Heart left ventricle (tissue), 16 donors: Measurements from ENCODE around the gene PPFIA2. TPM values are rescaled to one million over a fixed set of nuclear protein-coding genes. Genes with fewer than 3 reads are reported as not detected.

Experiments used
- ATAC-seq, 4 donors: fragments of 200-7000 bp; cut with Tn5 transposase; one replicate each; pipeline ENCODE4 v1.9.1; 2020 to 2022; ENCODE audit warnings: moderate library complexity in 4 of 4, mild to moderate bottlenecking in 3 of 4, moderate number of reproducible peaks in 1 of 4
- DNase-seq, 5 donors: peaks; one replicate each; pipeline ENCODE4 v3.0.0-alpha.2; 2020
- H3K27ac ChIP-seq, 12 donors: fragments of 200-600 bp; sonication (generic) in 4 of 12; one replicate each; pipeline versions ENCODE4 v1.5.0 to v1.8.0; 2016 to 2022; ENCODE audit warnings: mild to moderate bottlenecking in 2 of 12
- H3K27me3 ChIP-seq, 9 donors: fragments of 200-600 bp; sonication (generic) in 2 of 9; one replicate each; pipeline versions ENCODE4 v1.5.1 to v1.8.0; 2016 to 2022; ENCODE audit warnings: mild to moderate bottlenecking in 3 of 9
- H3K36me3 ChIP-seq, 9 donors: fragments of 200-600 bp; sonication (generic) in 2 of 9; one replicate each; pipeline versions ENCODE4 v1.5.0 to v1.8.0; 2018 to 2022; ENCODE audit warnings: mild to moderate bottlenecking in 2 of 9
- H3K4me1 ChIP-seq, 12 donors: fragments of 200-600 bp; sonication (generic) in 4 of 12; one replicate each; pipeline versions ENCODE4 v1.5.0 to v1.8.0; 2016 to 2022; ENCODE audit warnings: mild to moderate bottlenecking in 3 of 12
- H3K4me3 ChIP-seq, 12 donors: fragments of 200-600 bp; sonication (generic) in 4 of 12; one replicate each; pipeline versions ENCODE4 v1.5.0 to v1.8.0; 2017 to 2022; ENCODE audit warnings: mild to moderate bottlenecking in 9 of 12, moderate library complexity in 4 of 12
- H3K9me3 ChIP-seq, 12 donors: fragments of 200-600 bp; sonication (generic) in 4 of 12; one replicate each; pipeline versions ENCODE4 v1.5.0 to v1.8.0; 2016 to 2022; ENCODE audit warnings: mild to moderate bottlenecking in 1 of 12
- POLR2A ChIP-seq, 2 donors: fragments of 450-650 bp; IDR thresholded peaks; one replicate each; pipeline ENCODE4 v1.6.1; 2017; ENCODE audit warnings: antibody characterized with exemption in 2 of 2, mild to moderate bottlenecking in 2 of 2, moderate library complexity in 2 of 2
- WGBS, 4 donors: extraction: QIAGEN DNeasy Blood & Tissue Kit in 2 of 4; methylation state at CpG; one replicate each; pipeline versions ENCODE4 v1.1.5 to v1.1.7; 2013 to 2018; 5-methylcytosine and 5-hydroxymethylcytosine counted together
- intact Hi-C, 10 donors: fragments of 100-400 bp; cut with DNase I; formaldehyde crosslinking; loops; one replicate each; pipeline versions ENCODE4 v1.11.1 to v1.14.2; 2022
- polyA plus RNA-seq, 2 donors: library from polyadenylated mRNA; stranded (reverse); fragments of 200-250 nt; gene quantifications; one replicate each; pipeline ENCODE4 v1.2.3, GENCODE V29; 2013
- total RNA-seq, 9 donors: library from RNA; depleted of rRNA in 2 of 9; stranded (reverse); fragments of >200 nt in 2 of 9; fragmentation: NEBNext Ultra II Directional in 3 of 9; extraction: Animal tissue kit (Norgen Biotek cat#: 25700) in 3 of 9; gene quantifications; one replicate each; pipeline versions ENCODE4 v1.1.0 to v1.2.4, GENCODE V29; 2016 to 2023
- TF ChIP-seq, protein P1 (sequence below), 12 donors: fragments of 200-600 bp; sonication (generic) in 4 of 12; IDR thresholded peaks; one replicate each; pipeline versions ENCODE4 v1.5.0 to v1.8.0; 2018 to 2022; ENCODE audit warnings: antibody characterized with exemption in 12 of 12, mild to moderate bottlenecking in 5 of 12
- donor health status: ischemic (EF 13 %, LVEDD 7.1; RV severe dilation, severe dysfunction).
- donor health status: healthy with polysubstance abuse.
- donor health status: DM: no; HTN: yes; CAD: no.
- donor health status: DM: no; HTN: no; CAD: no.
- donor health status: ischemic (EF 25% LVEDD 6.9; RV normal size, moderate dysfunction).
- donor health status: ischemic (EF 25% LVEDD 5.7; RV mildly dilated, moderate dysfunction).
- donor health status: healthy.
- donor health status: DM: yes; HTN: yes; CAD: no.
- donor health status: ischemic (EF 35%, LVEDD 5.7; RV mildly dilated, moderate dysfunction).
- donor health status: nonischemic (EF 11% LVEDD 7.7; RV severe dilation, severe dysfunction).
- donor health status: DM: yes; HTN: yes; CAD: no.
- donor health status: PGD.
- donor health status: ischemic (EF 29% LVEDD 5.4; RV normal size, mild dysfunction).
- donor health status: nonischemic (EF 23%, LVEDD 6.1; RV moderate dilation, normal function).

The PPFIA2 gene
- total and polyA plus RNA-seq, 11 donors = 0.08 to 1.3 (median 0.49) TPM; not detected in 3

DNA sequence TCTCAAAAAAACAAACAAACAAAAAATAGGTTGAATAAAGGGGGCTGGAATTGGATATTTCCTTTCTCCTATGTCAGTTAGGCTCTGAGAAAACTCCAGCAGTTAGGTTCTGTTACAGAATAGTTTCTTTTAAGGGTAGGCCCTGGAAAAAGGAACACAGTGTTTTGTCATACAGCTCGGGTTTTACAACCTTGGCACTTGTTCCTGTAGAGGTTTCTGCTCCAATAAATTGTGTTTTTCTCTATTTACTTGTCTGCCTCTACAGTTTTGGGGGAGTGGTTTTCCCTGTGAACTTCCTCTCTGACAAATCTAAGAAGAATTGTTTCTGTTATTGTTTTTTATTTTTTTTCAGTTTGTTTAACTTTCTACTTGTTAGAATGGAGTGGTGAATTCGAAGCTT is 513.7 kb downstream of the PPFIA2 start:
- H3K9me3 ChIP-seq = peaks cover 0 to 8% (median 0%) of the 10 kb centered on the region in 12 donors
- H3K27me3 ChIP-seq = no peaks in the 10 kb centered on the region
- WGBS, 4 donors = 45 to 58% (median 51%) methylated on average over 2 of the region's 2 CpGs
- intact Hi-C loops = no loop called here
- DNase-seq = no peak
- H3K4me3 ChIP-seq = no peak overlapping the region
- H3K36me3 ChIP-seq = no peaks in the 10 kb centered on the region
- H3K4me1 ChIP-seq = no peaks in the 10 kb centered on the region
- peak overlapping the region in 1 of 12 donors; percentile 61 for H3K27ac ChIP-seq
- ATAC-seq = no peak
- TF ChIP-seq, protein P1, sequence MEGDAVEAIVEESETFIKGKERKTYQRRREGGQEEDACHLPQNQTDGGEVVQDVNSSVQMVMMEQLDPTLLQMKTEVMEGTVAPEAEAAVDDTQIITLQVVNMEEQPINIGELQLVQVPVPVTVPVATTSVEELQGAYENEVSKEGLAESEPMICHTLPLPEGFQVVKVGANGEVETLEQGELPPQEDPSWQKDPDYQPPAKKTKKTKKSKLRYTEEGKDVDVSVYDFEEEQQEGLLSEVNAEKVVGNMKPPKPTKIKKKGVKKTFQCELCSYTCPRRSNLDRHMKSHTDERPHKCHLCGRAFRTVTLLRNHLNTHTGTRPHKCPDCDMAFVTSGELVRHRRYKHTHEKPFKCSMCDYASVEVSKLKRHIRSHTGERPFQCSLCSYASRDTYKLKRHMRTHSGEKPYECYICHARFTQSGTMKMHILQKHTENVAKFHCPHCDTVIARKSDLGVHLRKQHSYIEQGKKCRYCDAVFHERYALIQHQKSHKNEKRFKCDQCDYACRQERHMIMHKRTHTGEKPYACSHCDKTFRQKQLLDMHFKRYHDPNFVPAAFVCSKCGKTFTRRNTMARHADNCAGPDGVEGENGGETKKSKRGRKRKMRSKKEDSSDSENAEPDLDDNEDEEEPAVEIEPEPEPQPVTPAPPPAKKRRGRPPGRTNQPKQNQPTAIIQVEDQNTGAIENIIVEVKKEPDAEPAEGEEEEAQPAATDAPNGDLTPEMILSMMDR (IDR thresholded peaks at IDR 0.05) = no peak
- TF ChIP-seq POLR2A (IDR thresholded peaks at IDR 0.05) = no peak

DNA sequence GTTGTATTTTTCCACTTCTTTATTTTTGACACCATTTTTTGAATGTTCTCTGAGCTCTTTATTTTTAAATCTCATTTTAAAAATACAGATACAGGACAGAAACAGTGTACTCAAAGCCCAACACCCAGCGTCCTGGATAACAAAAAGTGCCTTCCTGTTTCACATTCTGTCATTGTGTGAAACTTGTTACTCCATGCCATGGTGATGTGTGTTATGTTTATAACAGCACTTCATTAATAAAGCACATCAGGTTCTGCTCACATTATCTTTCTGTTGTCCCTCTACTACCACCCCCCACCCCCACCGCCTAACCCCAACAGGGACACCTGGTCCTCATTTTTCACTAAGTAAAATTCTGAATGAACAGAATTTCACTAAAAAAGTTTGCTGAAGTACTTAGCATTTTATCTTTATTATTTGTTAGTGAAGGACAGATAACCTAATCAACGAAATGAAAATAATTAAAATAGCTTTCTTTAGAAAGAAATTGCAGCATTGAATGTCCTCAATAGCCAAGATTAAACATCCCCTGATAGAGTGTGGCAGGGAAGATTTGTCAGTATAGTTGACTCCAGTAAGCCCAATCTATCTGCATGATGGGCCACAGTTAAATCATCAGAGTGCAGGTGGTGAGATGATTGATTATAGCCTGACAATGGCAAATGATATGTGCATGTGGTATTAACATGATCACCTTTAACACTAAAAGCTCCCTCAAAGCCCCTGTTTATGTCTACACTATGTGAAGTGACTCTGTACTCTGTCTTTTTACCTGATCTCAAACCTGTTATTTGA is 527.4 kb downstream of the PPFIA2 start:
- peak in 3 of 4 donors; percentile 31 to 90 (median 64) for ATAC-seq
- H3K27ac ChIP-seq = peak overlapping the region in 1 of 12 donors; percentile 6
- peaks cover 0 to 6% (median 0%) of the 10 kb centered on the region in 12 donors for H3K4me1 ChIP-seq
- no peak for DNase-seq
- H3K4me3 ChIP-seq = no peak overlapping the region
- H3K27me3 ChIP-seq = no peaks in the 10 kb centered on the region
- TF ChIP-seq POLR2A (IDR thresholded peaks at IDR 0.05) = no peak
- no peaks in the 10 kb centered on the region for H3K9me3 ChIP-seq
- intact Hi-C loops = no loop called here
- 68 to 80% (median 69%) methylated on average over 3 of the region's 3 CpGs for WGBS, 4 donors
- H3K36me3 ChIP-seq = peaks cover 0 to 44% (median 4%) of the 10 kb centered on the region in 9 donors

DNA sequence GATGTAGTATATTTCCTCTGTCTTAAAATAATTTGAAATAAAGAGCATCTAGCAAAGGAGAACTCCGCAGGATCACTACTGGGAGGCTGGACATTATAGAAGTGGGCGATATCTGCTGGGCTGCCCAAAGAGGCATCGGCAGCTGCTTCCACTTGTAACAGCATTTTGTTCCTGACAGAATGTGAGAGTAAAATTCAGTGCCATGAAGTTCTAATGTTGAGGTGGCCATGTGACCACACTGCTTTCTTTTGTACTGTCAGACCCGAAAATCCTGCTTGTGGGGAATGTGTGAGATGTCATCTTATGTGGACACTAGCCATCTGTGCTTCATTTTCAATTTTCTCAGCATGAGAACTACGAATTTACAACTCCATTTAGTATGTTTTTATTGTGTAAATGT is 529.4 kb downstream of the PPFIA2 start:
- no peak for ATAC-seq
- no peaks in the 10 kb centered on the region for H3K27me3 ChIP-seq
- DNase-seq = no peak
- H3K4me3 ChIP-seq = no peak overlapping the region
- H3K36me3 ChIP-seq = peaks cover 0 to 38% (median 4%) of the 10 kb centered on the region in 9 donors
- WGBS, 4 donors = 66 to 72% (median 70%) methylated on average over 5 of the region's 5 CpGs
- peaks cover 0 to 6% (median 0%) of the 10 kb centered on the region in 12 donors for H3K4me1 ChIP-seq
- intact Hi-C loops = no loop called here
- TF ChIP-seq POLR2A (IDR thresholded peaks at IDR 0.05) = no peak
- TF ChIP-seq, protein P1 (IDR thresholded peaks at IDR 0.05) = no peak
- no peak overlapping the region for H3K27ac ChIP-seq
- no peaks in the 10 kb centered on the region for H3K9me3 ChIP-seq

DNA sequence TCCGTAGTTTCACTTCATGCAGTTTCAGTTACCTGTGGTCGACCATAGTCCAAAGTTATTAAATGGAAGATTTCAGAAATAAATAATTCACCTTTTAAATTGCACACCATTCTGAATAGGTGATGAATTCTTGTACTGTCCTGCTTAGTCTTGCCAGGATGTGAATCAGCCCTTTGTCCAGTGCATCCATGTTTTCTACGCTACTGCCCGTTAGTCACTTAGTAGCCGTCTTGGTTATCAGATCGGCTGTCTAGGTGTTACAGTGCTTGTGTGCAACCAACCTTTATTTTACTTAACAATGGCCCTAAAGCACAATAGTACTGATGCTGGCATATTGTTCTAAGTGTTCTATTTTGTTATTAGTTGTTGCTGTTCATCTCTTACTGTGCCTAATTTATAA is 534.5 kb downstream of the PPFIA2 start:
- no peak overlapping the region for H3K27ac ChIP-seq
- H3K9me3 ChIP-seq = no peaks in the 10 kb centered on the region
- H3K36me3 ChIP-seq = peaks cover 0 to 14% (median 0%) of the 10 kb centered on the region in 9 donors
- ATAC-seq (no peak), DNase-seq (no peak)
- TF ChIP-seq POLR2A (IDR thresholded peaks at IDR 0.05) = no peak
- TF ChIP-seq, protein P1 (IDR thresholded peaks at IDR 0.05) = no peak
- no peaks in the 10 kb centered on the region for H3K27me3 ChIP-seq
- peaks cover 0 to 6% (median 0%) of the 10 kb centered on the region in 12 donors for H3K4me1 ChIP-seq
- no peak overlapping the region for H3K4me3 ChIP-seq
- intact Hi-C loops = no loop called here
- WGBS, 4 donors = 86 to 92% (median 89%) methylated on average over 6 of the region's 6 CpGs
